Spleen (tissue), 11 donors: ENCODE results near the gene GPR6. TPM values are rescaled to one million over a fixed set of nuclear protein-coding genes. Genes with fewer than 3 reads are reported as not detected.

Experiments
- DNase-seq: peaks from one replicate; pipeline ENCODE4 v3.0.0-alpha.2; 2020
- H3K27ac ChIP-seq, 8 donors: fragments of 200-600 bp; sonication (generic) in 7 of 8; 1 replicate in 4 of 8; 2 replicates in 4 of 8; pipeline versions ENCODE4 v1.5.0 to v1.8.0; 2016 to 2021; ENCODE audit warnings: inconsistent platforms in 4 of 8, mild to moderate bottlenecking in 4 of 8, moderate library complexity in 1 of 8
- H3K27me3 ChIP-seq, 7 donors: fragments of 200-600 bp; sonication (generic) in 6 of 7; replicated peaks in 1 of 7; 1 replicate in 4 of 7; 2 replicates in 3 of 7; pipeline versions ENCODE4 v1.5.0 to v1.8.0; 2016 to 2021; ENCODE audit warnings: inconsistent platforms in 3 of 7, mild to moderate bottlenecking in 1 of 7
- H3K36me3 ChIP-seq, 6 donors: fragments of 200-600 bp; sonication (generic) in 5 of 6; 1 replicate in 4 of 6; 2 replicates in 2 of 6; pipeline versions ENCODE4 v1.5.0 to v1.8.0; 2016 to 2021; ENCODE audit warnings: inconsistent platforms in 2 of 6
- H3K4me1 ChIP-seq, 6 donors: fragments of 200-600 bp; sonication (generic) in 5 of 6; 1 replicate in 3 of 6; 2 replicates in 3 of 6; pipeline versions ENCODE4 v1.5.0 to v1.8.0; 2016 to 2021; ENCODE audit warnings: inconsistent platforms in 3 of 6
- H3K4me3 ChIP-seq, 8 donors: fragments of 200-600 bp; sonication (generic) in 7 of 8; 1 replicate in 4 of 8; 2 replicates in 4 of 8; pipeline versions ENCODE4 v1.5.0 to v1.8.0; 2016 to 2021; ENCODE audit warnings: inconsistent platforms in 4 of 8, mild to moderate bottlenecking in 4 of 8, moderate library complexity in 2 of 8
- H3K9me3 ChIP-seq, 8 donors: fragments of 200-600 bp; sonication (generic) in 7 of 8; 1 replicate in 4 of 8; 2 replicates in 4 of 8; pipeline versions ENCODE4 v1.5.0 to v1.8.0; 2016 to 2021; ENCODE audit warnings: inconsistent platforms in 4 of 8
- POLR2A ChIP-seq, 3 donors: fragments of 450-650 bp; IDR thresholded peaks; one replicate each; pipeline ENCODE4 v1.5.1; 2017; ENCODE audit warnings: antibody characterized with exemption in 3 of 3, mild to moderate bottlenecking in 1 of 3
- POLR2AphosphoS5 ChIP-seq, 3 donors: sonication (generic); formaldehyde crosslinking; IDR thresholded peaks; one replicate each; pipeline ENCODE4 v1.5.1; 2017; ENCODE audit warnings: antibody characterized with exemption in 3 of 3
- WGBS, 5 donors: extraction: QIAGEN DNeasy Blood & Tissue Kit in 3 of 5; methylation state at CpG; one replicate each; pipeline versions ENCODE4 v1.1.5 to v1.1.7; 2013 to 2018; 5-methylcytosine and 5-hydroxymethylcytosine counted together
- intact Hi-C: fragments of 100-400 bp; cut with DNase I; formaldehyde crosslinking; loops from one replicate; pipeline ENCODE4 v1.15.0; 2023; ENCODE audit warnings: low total_unique reads
- polyA plus RNA-seq, 3 donors: library from polyadenylated mRNA; stranded (reverse); fragments of 200-250 nt; gene quantifications; one replicate each; pipeline ENCODE4 v1.2.1, GENCODE V29; 2013
- total RNA-seq, 7 donors: library from RNA; depleted of rRNA in 3 of 7; stranded (reverse); fragments of >200 nt in 3 of 7; fragmentation: NEBNext Ultra II Directional in 4 of 7; extraction: Animal tissue kit (Norgen Biotek cat#: 25700) in 4 of 7; gene quantifications; one replicate each; pipeline versions ENCODE4 v1.1.0 to v1.2.1, GENCODE V29; 2016 to 2021
- TF ChIP-seq, protein P1 (sequence below), 11 experiments: fragments of 200-600 bp in 7 of 11; fragments of 450-650 bp in 4 of 11; sonication (generic) in 4 of 11; IDR thresholded peaks in 8 of 11; conservative IDR thresholded peaks in 3 of 11; 1 replicate in 7 of 11; 2 replicates in 4 of 11; pipeline versions ENCODE4 v1.4.0 to v1.8.0; 2016 to 2021; ENCODE audit warnings: antibody characterized with exemption in 11 of 11, inconsistent platforms in 4 of 11, mild to moderate bottlenecking in 1 of 11
- donor health status: healthy with polysubstance abuse.
- donor health status: DM: no; HTN: no; CAD: no; lungs with moderate emphysema.
- donor health status: DM: no; HTN: no; CAD: no.
- donor health status: Bipolar disorder and iron deficiency.
- donor health status: healthy.
- donor health status: DM: no; HTN: no; CAD: no.
- donor health status: DM: yes; HTN: yes; CAD: no.

GPR6 gene
- total and polyA plus RNA-seq, 10 donors, result not detected

DNA sequence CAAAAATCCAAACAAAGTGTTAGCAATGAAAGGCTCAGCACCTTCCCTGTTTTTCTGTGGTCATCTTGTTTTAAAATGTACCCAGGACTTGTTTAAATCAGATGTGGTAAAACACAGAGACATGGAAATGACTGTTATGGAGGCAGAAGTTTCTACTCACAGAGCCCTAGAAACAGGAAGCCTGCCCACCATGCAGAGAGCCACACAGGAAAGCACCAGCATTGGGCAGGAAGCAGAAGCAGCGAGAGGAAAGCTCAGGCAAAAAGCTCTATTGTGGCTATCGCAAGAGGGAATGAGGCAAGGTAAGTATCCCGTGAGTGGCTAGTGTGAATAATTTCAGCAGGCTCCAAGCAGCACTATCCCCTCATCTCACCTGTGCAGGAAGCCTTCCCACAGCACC, 42.8 kb downstream of the GPR6 start:
- WGBS, 5 donors, result 7 to 24% (median 12%) methylated on average over 3 of the region's 3 CpGs
- TF ChIP-seq, protein P1, sequence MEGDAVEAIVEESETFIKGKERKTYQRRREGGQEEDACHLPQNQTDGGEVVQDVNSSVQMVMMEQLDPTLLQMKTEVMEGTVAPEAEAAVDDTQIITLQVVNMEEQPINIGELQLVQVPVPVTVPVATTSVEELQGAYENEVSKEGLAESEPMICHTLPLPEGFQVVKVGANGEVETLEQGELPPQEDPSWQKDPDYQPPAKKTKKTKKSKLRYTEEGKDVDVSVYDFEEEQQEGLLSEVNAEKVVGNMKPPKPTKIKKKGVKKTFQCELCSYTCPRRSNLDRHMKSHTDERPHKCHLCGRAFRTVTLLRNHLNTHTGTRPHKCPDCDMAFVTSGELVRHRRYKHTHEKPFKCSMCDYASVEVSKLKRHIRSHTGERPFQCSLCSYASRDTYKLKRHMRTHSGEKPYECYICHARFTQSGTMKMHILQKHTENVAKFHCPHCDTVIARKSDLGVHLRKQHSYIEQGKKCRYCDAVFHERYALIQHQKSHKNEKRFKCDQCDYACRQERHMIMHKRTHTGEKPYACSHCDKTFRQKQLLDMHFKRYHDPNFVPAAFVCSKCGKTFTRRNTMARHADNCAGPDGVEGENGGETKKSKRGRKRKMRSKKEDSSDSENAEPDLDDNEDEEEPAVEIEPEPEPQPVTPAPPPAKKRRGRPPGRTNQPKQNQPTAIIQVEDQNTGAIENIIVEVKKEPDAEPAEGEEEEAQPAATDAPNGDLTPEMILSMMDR (IDR thresholded peaks at IDR 0.05 in 8 of 11, conservative IDR thresholded peaks at IDR 0.05 in 3 of 11), result no peak
- TF ChIP-seq POLR2AphosphoS5 (IDR thresholded peaks at IDR 0.05) (no peak), POLR2A (IDR thresholded peaks at IDR 0.05) (no peak)
- Histone ChIP-seq H3K9me3 (no peaks in the 10 kb centered on the region), H3K4me1 (peaks cover 0 to 14% (median 4%) of the 10 kb centered on the region in 6 donors), H3K27ac (no peak overlapping the region), H3K27me3 (peaks cover 0 to 2% (median 0%) of the 10 kb centered on the region in 7 donors), H3K4me3 (no peak overlapping the region), H3K36me3 (no peaks in the 10 kb centered on the region)
- intact Hi-C loops, result no loop called here
- DNase-seq, result no peak

DNA sequence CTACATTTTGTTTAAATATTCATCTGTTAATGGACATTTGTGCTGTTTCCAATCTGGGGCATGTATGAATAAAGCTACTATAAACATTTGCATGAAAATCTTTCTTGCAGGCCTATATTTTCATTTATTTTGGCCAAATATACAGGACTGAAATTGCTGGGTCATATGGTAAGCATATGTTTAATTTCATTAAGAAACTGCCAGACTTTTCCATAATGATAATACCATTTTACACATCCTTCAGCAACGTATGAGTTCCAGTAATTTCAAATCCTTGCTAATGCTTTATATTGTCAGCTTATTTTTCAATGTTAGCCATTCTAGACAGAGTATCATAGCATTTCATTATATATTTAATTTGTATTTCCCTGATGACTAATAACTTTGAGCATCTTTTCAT, 51.0 kb downstream of the GPR6 start:
- Histone ChIP-seq H3K9me3 (no peaks in the 10 kb centered on the region), H3K4me1 (no peaks in the 10 kb centered on the region), H3K4me3 (no peak overlapping the region), H3K27me3 (no peaks in the 10 kb centered on the region), H3K36me3 (no peaks in the 10 kb centered on the region), H3K27ac (no peak overlapping the region)
- no peak for DNase-seq
- TF ChIP-seq POLR2AphosphoS5 (IDR thresholded peaks at IDR 0.05) (no peak), POLR2A (IDR thresholded peaks at IDR 0.05) (no peak)
- TF ChIP-seq, protein P1 (IDR thresholded peaks at IDR 0.05 in 8 of 11, conservative IDR thresholded peaks at IDR 0.05 in 3 of 11), result no peak
- 73 to 86% (median 80%) methylated on average over 1 of the region's 1 CpG for WGBS, 5 donors
- intact Hi-C loops, result no loop called here

Other genes with a start within 250 kb of the GPR6 start
- 1 to 10 TPM; 2.1 to 8.8 (median 3.7) TPM for gene WASF1, start 201.4 kb downstream of the GPR6 start, total RNA-seq
- gene WASF1, start 201.4 kb downstream of the GPR6 start, polyA plus RNA-seq, result 1 to 10 TPM; 1.2 to 3.0 (median 2.3) TPM
- gene CDC40, start 202.1 kb downstream of the GPR6 start, total RNA-seq, result 10 to 100 TPM; 27.2 to 38.1 (median 31.4) TPM
- gene CDC40, start 202.1 kb downstream of the GPR6 start, polyA plus RNA-seq, result 10 to 100 TPM; 12.5 to 14.1 (median 12.6) TPM